HG02571 (cell line): ENCODE results near the gene FKBP6.
"Not testable (repeated sequence)": the region's sequence is repeated elsewhere in the genome, so short reads cannot be mapped to it uniquely, and the experiment has no call there.

ENCODE experiments used
- ATAC-seq: cut with Tn5 transposase; IDR thresholded peaks from one replicate; pipeline ENCODE4 v1.9.1; 2021; ENCODE audit warnings: mild to moderate bottlenecking, moderate library complexity; ENCODE audit not compliant: unreplicated experiment

FKBP6 gene

DNA sequence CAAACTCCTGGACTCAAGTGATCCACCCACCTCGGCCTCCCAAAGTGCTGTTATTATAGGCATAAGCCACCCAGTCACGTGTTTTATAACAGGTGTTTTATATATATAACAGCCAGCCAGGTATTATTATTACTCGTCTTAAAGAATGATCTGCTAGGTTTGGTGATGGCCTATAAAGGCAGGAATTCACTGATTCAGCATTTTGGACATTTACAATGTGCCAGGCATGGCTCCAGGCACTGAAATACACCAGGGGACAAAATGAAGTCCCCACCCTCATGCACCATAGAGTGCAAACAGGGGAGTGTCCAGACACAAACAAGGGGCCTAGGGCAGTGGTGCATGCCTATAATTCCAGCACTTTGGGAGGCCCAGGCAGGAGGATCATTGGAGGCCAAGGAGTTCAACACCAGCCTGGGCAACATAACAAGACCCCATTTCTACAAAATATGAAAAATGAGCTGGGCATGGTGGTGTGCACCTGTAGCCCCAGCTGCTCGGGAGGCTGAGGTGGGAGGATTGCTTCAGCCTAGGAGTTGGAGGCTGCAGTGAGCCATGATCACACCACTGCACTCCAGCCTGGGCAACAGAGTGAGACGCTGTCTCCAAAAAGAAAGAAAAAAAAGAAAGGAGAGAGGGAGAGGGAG is 4.4 kb upstream of the FKBP6 start:
- not testable (repeated sequence) for ATAC-seq

DNA sequence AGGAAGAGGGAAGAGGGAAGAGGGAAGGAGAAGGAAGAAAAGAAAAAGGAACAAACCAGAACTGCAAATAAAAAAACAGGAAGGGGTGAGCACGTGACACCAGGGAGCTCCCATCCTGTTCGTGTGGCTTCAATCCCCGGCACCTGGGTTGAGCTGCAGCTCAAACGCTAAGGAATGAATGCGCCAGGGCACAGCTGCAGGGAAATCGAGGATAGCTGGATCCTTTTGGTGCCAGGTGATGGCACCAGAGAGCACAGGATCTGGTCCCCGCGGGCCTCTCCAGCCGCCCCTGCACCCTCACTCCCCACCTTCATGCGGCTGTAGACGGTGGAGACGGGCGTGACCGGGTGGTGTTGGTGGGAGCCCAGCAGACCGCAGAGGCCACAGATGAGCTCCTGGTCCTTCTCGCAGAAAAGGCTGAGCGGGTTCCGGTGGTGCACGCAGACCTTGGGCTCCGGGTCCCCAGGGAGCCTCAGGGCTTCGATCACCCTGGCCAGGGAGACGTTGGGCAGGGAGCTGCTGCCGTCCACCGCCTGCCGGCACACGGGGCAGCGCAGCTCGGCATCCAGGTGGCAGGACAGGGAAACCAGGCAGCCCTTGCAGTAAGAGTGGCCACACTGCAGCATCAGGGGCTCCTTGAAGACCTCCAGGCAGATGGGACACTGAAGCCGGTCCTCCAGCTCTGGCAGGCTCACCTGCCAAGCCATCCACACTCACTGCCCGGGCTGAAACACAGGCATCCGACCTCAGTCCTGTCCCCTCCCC is 3.7 kb upstream of the FKBP6 start:
- ATAC-seq, result not testable (repeated sequence)

- not testable (repeated sequence) for ATAC-seq
Observed at GRCh38 chr7:73325424-73325823, 2.5 kb upstream of the FKBP6 start.

- not testable (repeated sequence) for ATAC-seq
Observed at GRCh38 chr7:73327449-73327848, 512 bp upstream of the FKBP6 start.

GRCh38 chr7:73328696-73329095 is 735 bp downstream of the FKBP6 start:
- no peak for ATAC-seq

DNA sequence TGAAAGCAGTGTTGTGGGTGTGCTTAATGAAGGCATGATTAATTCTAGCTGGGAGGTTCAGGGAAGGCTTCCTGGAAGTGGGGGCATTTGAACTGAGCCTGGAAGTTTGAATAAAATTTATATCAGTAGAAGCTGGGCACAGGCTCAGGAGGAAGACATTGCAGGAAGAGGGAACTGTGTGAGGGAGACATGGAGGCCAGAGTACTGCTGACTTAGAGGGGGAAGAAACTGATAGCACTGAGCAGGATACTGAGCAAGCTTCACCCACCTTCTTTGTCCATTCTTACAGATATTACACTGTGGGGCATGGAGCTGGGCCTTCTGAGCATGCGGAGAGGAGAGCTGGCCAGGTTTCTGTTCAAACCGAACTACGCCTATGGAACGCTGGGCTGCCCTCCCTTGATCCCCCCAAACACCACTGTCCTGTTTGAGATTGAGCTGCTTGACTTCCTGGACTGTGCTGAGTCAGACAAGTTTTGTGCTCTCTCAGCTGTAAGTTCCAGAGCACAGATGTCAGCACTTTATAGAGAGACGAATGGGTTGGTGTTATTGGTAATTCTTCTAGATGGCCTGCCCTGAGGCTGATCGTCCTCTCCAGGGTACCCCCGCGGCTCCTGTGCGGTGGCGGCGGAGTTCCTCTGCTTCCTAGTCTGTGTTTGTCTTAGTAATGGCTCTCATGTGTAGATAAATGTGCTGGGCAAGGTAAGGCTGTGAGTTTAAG is 2.1 kb downstream of the FKBP6 start:
- ATAC-seq, result no peak

DNA sequence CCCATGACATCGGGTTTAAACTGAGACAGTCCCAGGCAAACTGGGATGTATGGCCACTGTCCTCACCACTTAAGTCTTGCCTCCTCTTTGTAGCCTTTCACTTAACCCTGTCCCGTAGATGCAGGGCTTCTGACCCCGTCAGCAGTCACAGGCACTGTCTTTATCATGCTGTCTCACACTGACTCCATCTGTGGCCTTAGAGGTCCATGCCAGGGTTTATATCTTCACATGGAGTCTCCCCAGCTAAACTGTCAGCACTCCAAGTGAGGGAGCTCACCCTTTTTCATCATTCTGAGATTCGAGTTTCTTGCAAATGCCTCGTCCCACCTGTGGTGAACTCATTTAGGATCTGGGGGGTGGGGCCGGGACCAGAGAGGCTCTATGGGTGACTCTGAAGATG is 2.8 kb downstream of the FKBP6 start:
- ATAC-seq, result no peak

DNA sequence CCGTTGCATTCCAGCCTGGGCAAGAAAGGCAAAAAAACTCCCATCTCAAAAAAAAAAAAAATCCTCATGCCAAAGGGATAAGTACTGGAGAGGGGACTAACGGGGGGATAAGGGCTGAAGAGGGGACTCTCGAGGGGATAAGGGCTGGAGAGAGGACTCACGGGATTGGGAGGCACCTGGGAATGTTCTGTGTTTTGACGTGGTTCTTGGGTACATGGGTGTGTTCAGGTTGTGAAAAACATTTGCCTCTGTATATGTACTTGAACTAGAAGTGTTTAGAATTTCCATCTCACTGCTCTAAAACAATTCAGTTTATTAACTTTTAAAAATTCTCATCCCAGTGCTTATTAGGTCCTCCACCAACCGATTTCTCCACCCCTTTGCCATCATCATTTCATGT is 4.5 kb downstream of the FKBP6 start:
- no peak for ATAC-seq

GRCh38 chr7:73338321-73338720 is 10.4 kb downstream of the FKBP6 start:
- no peak for ATAC-seq

DNA sequence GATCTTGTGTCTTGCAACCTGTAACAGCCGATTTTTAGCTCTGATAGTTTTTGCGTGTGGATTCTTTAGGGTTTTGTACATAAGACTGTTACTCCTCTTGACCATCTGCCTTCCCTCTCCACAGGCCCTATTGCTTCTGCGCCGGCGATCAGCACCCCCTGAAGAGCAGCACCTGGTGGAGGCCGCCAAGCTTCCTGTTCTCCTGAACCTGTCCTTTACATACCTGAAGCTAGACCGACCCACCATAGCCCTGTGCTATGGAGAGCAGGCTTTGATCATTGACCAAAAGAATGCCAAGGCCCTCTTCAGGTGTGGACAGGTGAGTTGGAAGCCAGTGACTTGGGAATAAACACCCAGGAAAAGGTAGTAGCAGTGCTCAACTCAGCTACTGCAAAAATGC is 12.6 kb downstream of the FKBP6 start:
- no peak for ATAC-seq

DNA sequence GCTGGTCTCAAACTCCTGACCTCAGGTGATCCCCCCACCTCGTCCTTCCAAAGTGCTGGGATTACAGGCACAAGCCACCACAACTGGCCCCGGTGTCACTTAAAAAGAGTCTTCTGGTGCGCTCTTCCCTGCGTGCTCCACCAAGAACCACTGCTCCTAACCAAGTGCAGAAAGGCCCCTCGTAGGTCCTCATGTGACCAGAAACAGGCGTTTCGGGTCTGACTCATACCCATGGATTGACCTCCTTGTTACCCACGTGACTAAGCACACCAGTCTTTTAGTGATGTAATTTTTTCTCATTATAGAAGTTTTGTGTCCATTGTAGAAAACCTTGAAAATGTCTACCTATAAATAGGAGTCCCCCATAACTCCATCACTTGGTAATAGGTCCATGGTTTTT is 13.9 kb downstream of the FKBP6 start:
- no peak for ATAC-seq

DNA sequence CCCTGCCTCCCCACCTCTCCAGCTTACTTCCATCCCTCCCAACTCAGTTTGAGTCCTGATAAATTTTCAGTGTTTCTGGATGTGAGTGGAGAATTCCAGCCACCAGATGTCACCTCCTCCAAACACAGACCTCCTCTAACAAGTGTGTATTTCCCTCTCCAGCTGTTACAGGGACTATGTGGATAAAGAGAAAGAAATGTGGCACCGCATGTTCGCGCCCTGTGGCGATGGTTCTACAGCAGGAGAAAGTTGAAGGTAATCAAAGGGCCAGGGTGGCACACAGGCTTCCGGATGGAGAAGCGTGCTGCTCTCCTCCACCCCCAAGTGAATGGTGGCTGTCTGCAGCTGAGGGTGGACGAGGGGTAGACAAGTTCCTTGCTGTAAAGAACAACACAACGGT is 14.7 kb downstream of the FKBP6 start:
- ATAC-seq, result no peak

DNA sequence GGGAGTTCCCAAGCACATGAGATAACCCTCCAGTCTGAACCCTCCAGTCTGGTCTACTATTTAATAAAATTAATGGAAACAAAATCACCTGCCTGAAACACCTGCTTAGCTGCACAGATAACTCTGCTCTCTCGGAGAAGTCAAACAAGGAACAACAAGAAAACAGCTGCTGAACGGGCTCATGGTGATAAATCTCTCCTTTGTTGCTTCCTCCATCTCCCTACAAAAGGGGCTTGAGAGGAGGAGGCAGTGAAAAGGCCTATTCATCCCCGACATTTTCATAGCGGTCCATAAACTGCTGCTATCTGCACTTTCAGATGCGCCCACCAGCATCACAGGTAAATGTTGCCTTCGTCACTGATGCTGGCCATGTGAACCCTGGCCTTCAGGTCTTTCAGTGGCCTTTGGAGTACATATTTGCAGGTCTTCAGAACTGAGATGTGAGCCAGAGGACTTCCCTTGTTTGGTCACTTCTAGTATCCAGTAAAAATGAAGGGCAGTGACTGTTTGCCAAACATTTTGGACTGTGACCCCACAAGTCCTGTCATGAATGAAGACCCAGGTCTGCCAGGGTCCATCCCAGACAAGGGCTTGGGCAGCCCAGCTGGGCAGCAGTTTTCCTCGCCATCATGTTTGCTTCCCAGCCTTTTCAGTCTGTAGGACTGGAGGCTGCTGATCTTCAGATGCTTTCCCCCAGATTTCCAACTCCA is 15.9 kb downstream of the FKBP6 start:
- no peak for ATAC-seq

DNA sequence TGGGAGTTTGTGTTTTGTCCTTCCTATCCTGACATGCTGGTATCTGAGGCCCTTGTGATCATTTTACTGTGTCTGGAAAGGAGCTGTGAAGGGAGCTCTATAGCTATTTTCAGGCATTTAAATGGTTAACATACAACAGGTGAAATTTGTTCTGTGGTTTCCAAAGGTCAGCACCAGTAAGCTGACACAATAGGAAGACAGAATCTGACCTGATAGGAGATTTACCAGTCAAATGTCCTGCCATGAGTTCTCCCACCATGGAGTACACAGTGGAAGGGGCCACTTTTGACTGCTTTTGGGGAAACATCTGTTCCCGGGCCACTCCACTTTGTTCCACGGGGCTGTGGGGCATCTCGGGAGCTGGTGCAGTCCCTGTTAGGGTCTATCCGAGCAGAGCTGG is 17.6 kb downstream of the FKBP6 start:
- ATAC-seq, result no peak

DNA sequence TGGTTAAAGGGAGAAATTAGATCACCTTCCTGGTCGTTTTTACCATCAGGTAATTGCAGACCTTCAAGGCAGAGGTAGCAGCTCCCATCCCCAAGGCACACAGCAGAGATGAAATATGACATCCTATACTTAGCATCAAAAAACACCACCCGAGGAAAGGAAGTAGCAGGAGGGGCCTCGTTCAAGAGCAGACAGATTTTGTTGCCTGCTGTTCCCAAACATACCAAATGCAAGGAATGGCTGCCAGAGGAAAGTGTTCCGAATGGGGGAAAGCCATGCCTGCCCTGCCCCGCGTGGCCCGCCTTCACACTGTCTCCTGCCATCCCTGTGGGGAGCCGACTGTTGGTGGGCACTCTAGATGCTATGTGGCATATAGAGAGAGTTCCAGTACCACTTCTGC is 18.0 kb downstream of the FKBP6 start:
- ATAC-seq, result no peak

DNA sequence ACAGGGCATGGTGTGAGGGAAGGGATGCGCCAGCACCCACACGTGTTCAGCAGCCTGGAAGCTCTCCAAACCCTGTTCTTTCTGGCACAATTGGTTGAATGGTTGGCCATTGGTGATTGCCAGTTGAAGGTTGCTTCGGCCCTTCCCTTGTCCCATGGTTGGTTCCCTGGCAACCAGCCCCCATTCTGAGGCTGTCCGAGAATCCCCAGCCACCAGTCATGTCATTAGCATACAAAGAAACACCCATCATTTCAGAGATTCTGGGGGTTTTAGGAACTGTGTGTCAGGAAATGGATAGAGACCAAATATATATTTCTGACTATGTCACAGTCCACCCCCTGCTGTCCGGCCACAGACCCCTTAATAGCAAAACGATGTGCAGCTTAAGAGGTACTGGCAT is 21.8 kb downstream of the FKBP6 start:
- no peak for ATAC-seq

DNA sequence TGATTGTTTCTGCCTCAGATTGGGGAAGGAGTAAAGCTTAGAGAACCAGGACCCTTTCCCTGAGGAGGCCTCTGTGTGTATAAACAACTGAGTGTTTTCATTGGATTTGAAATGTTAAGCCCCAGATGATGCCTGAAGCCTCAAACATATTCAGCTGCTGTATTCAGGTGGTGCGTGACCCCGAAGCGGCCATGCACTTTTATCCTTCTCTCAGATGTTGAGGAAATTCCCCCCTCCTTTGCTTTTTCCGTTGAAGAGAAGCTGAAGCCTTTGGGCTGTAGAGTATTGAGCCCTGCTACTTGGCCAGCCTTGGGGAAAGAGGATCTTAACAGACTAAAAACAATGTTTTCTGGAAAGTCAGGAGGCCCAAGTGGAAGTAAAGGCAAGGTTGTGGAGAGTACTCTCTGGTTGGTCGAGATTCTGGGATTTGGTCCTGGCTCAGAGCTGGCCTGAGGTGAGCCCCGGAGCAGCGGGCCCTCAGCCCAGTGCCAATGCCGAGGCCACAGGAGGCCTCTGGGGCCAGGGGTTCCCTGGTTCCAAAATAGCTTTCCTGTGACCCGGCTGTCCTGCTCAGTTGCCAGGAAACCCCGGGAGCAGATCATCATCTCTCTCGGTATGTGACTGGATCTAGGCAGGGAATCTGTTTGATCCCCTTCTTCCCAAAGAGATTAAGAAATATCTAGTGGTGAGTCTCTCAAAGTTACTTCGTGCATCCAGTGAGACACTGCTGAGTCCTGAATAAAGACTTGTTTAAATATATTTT is 22.5 kb downstream of the FKBP6 start:
- ATAC-seq, result no peak

DNA sequence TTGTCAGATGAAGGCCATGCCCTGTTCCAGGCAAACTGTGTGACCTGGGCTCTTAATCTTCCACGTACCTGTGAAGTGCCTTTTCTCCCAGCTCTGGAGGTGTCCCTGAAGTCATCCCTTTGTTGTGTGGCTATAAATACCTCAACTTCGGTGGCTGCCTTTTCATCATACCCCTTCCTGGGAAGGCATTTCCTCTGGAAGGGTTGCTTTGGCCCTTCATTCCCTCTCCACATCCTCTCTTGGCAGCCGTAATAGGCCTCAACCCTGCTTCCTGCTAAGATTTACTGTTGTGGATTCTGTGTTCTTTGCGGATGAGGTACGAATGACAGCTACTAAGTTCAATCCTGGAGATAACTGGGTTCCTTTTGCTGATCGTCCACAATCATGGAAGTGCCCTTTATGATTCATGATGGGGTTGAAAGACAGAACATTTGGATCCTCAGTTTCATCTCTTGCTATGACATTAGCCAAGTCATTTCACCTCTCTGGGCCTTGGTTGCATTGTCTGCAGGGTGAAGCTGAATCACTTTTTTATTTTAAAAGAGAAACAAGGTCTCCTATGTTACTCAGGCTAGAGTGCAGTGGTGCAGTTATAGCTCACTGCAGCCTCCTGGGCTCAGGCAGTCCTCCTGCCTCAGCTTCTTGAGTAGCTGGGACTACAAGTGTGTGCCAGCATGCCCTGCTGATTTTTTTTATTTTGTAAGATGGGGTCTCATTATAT is 23.6 kb downstream of the FKBP6 start:
- no peak for ATAC-seq

GRCh38 chr7:73352784-73353183 is 24.8 kb downstream of the FKBP6 start:
- ATAC-seq, result no peak

GRCh38 chr7:73353243-73353642 is 25.3 kb downstream of the FKBP6 start:
- ATAC-seq, result no peak
